GM23338 (cell line): ENCODE measurements around the gene TCFL5. TPM values are rescaled to one million over a fixed set of nuclear protein-coding genes. Genes with fewer than 3 reads are reported as not detected.

ENCODE experiments used
- ATAC-seq: fragments of 200-7000 bp; cut with Tn5 transposase; 3 replicates; pipeline ENCODE4 v1.9.1; 2020
- DNase-seq: peaks from one replicate; pipeline ENCODE4 v3.0.0-alpha.2; 2015; ENCODE audit warnings: low spot score
- H2AFZ ChIP-seq: fragments of 200-600 bp; sonication (generic); 2 replicates; pipeline ENCODE4 v1.8.0; 2016; ENCODE audit warnings: antibody characterized with exemption, mild to moderate bottlenecking, moderate library complexity
- H3F3A ChIP-seq: fragments of 200-600 bp; sonication (generic); replicated peaks from 2 replicates; pipeline ENCODE4 v1.8.0; 2017; ENCODE audit warnings: antibody characterized with exemption, mixed run types, low read depth
- H3K27ac ChIP-seq: fragments of 200-600 bp; sonication (generic); 2 replicates; pipeline ENCODE4 v1.6.1; 2016; ENCODE audit warnings: low read depth
- H3K27me3 ChIP-seq: fragments of 200-600 bp; sonication (generic); 2 replicates; pipeline ENCODE4 v1.8.0; 2016; ENCODE audit warnings: mild to moderate bottlenecking, mixed run types, moderate library complexity; ENCODE audit not compliant: insufficient read depth
- H3K36me3 ChIP-seq: fragments of 200-600 bp; sonication (generic); 2 replicates; pipeline ENCODE4 v1.8.0; 2016; ENCODE audit warnings: mild to moderate bottlenecking; ENCODE audit not compliant: insufficient read depth
- H3K4me1 ChIP-seq: fragments of 200-600 bp; sonication (generic); 2 replicates; pipeline ENCODE4 v1.8.0; 2016; ENCODE audit warnings: mild to moderate bottlenecking, moderate library complexity; ENCODE audit not compliant: insufficient read depth
- H3K4me2 ChIP-seq: fragments of 200-600 bp; sonication (generic); 2 replicates; pipeline ENCODE4 v1.7.1; 2017; ENCODE audit warnings: mixed run types
- H3K4me3 ChIP-seq: fragments of 200-600 bp; sonication (generic); 2 replicates; pipeline ENCODE4 v1.6.1; 2016; ENCODE audit warnings: mixed run types
- H3K79me2 ChIP-seq: fragments of 200-600 bp; sonication (generic); replicated peaks from 2 replicates; pipeline ENCODE4 v1.8.0; 2017; ENCODE audit warnings: mild to moderate bottlenecking; ENCODE audit not compliant: insufficient read depth
- H3K9me2 ChIP-seq: fragments of 200-600 bp; sonication (generic); 2 replicates; pipeline ENCODE4 v1.8.0; 2017; ENCODE audit not compliant: insufficient read depth
- H4K20me1 ChIP-seq: fragments of 200-600 bp; sonication (generic); replicated peaks from 2 replicates; pipeline ENCODE4 v1.8.0; 2017; ENCODE audit warnings: mild to moderate bottlenecking; ENCODE audit not compliant: insufficient read depth
- H3K27ac Mint-ChIP-seq: 2 replicates; pipeline ENCODE4 v1.8.0; 2020; ENCODE audit warnings: inconsistent platforms, mild to moderate bottlenecking, moderate library complexity, mixed read lengths
- H3K27me3 Mint-ChIP-seq: 3 replicates; pipeline ENCODE4 v1.8.0; 2022; ENCODE audit warnings: low read depth, mild to moderate bottlenecking, moderate library complexity, mixed read lengths, inconsistent platforms; ENCODE audit not compliant: insufficient read depth, poor library complexity
- H3K36me3 Mint-ChIP-seq: 3 replicates; pipeline ENCODE4 v1.8.0; 2021; ENCODE audit warnings: low read depth, mild to moderate bottlenecking, inconsistent platforms, moderate library complexity, mixed read lengths
- H3K4me1 Mint-ChIP-seq: 3 replicates; pipeline ENCODE4 v1.8.0; 2020; ENCODE audit warnings: mild to moderate bottlenecking, inconsistent platforms, mixed read lengths
- H3K4me3 Mint-ChIP-seq: 3 replicates; pipeline ENCODE4 v1.8.0; 2021; ENCODE audit warnings: moderate library complexity, mild to moderate bottlenecking, inconsistent platforms, mixed read lengths
- H3K9me3 Mint-ChIP-seq: 3 replicates; pipeline ENCODE4 v1.8.0; 2020; ENCODE audit warnings: moderate library complexity, mild to moderate bottlenecking, inconsistent platforms, mixed read lengths
- CREB1 ChIP-seq: fragments of 250-450 bp; sonication (Bioruptor Pico); IDR thresholded peaks from 2 replicates; pipeline ENCODE4 v1.5.0; 2020; ENCODE audit warnings: low read depth, mild to moderate bottlenecking, moderate library complexity
- ETS1 ChIP-seq: IDR thresholded peaks from 2 replicates; pipeline ENCODE4 v1.6.1; 2016; ENCODE audit warnings: antibody characterized with exemption
- EZH2 ChIP-seq: fragments of 200-600 bp; sonication (generic); IDR thresholded peaks from one replicate; pipeline ENCODE4 v1.8.0; 2017; ENCODE audit warnings: antibody characterized with exemption, mild to moderate bottlenecking, low read depth; ENCODE audit not compliant: unreplicated experiment
- EZH2phosphoT487 ChIP-seq: fragments of 200-600 bp; sonication (generic); IDR thresholded peaks from one replicate; pipeline ENCODE4 v1.8.1; 2018; ENCODE audit warnings: antibody characterized with exemption; ENCODE audit not compliant: unreplicated experiment
- JUNB ChIP-seq: IDR thresholded peaks from one replicate; pipeline ENCODE4 v1.6.1; 2016; ENCODE audit warnings: antibody characterized with exemption; ENCODE audit not compliant: unreplicated experiment
- NANOG ChIP-seq: IDR thresholded peaks from 2 replicates; pipeline ENCODE4 v1.6.1; 2016; ENCODE audit warnings: antibody characterized with exemption, borderline replicate concordance
- POLR2AphosphoS5 ChIP-seq: IDR thresholded peaks from 2 replicates; pipeline ENCODE4 v1.6.1; 2016; ENCODE audit warnings: antibody characterized with exemption, low read depth
- REST ChIP-seq: IDR thresholded peaks from one replicate; pipeline ENCODE4 v1.6.1; 2018; ENCODE audit warnings: antibody characterized with exemption; ENCODE audit not compliant: unreplicated experiment
- STAT1 ChIP-seq: IDR thresholded peaks from one replicate; pipeline ENCODE4 v1.6.1; 2016; ENCODE audit warnings: antibody characterized with exemption; ENCODE audit not compliant: unreplicated experiment
- ZNF114 ChIP-seq: fragments of 250-450 bp; sonication (Bioruptor Pico); IDR thresholded peaks from 2 replicates; pipeline ENCODE4 v1.5.0; 2020; ENCODE audit warnings: mild to moderate bottlenecking, moderate library complexity
- ZNF331 ChIP-seq: fragments of 250-450 bp; sonication (Bioruptor Pico); IDR thresholded peaks from 2 replicates; pipeline ENCODE4 v1.5.0; 2020; ENCODE audit warnings: low read depth, mild to moderate bottlenecking, moderate library complexity
- ZNF462 ChIP-seq: fragments of 250-450 bp; sonication (Bioruptor Pico); IDR thresholded peaks from 2 replicates; pipeline ENCODE4 v1.5.0; 2020; ENCODE audit warnings: mild to moderate bottlenecking, moderate library complexity
- polyA plus RNA-seq: library from polyadenylated mRNA; unstranded; fragments of >200 nt; fragmentation: Nextera tagmentation; extraction: Ambion mirVana; gene quantifications from 2 replicates; pipeline ENCODE4 v1.2.1, GENCODE V29; 2016
- total RNA-seq: library from RNA; depleted of rRNA; stranded (reverse); fragments of >200 nt; shearing (Covaris generic); gene quantifications from 2 replicates; pipeline ENCODE4 v1.2.3, GENCODE V29; 2014
- TF ChIP-seq, protein P1 (sequence below), 2 experiments: fragments of 200-600 bp in 1 of 2; sonication (generic) in 1 of 2; conservative IDR thresholded peaks; 2 replicates each; pipeline versions ENCODE4 v1.5.1 to v1.6.1; 2016 to 2017; ENCODE audit warnings: antibody characterized with exemption in 2 of 2, low read depth in 2 of 2, mild to moderate bottlenecking in 2 of 2, moderate library complexity in 1 of 2

TCFL5 gene
- total and polyA plus RNA-seq, 2 experiments from 2014 or later, result 5.8 to 19.3 TPM

DNA sequence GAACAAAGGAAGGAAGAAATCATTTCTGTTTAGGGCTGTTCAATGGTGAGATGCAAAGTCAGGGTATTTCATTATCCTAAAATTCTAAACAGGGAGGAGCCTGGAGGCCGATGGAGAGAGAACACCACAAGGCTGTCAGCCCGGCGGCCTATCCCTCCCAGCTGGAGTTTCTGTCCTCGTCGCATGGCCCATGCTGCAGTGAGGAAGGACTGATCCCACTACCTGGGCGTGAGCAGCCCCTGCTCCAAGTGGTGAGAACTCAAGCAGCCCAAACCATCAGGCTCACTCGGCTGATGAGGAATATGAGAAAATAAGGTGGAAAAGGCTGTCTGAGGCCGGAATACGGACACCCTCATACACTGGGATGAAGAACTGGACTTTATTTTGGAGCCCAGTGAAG, 33.9 kb upstream of the TCFL5 start:
- TF ChIP-seq ZNF114 (CRISPR knock-in tag) (no peak), ZNF331 (CRISPR knock-in tag) (no peak), REST (no peak), EZH2 (no peak), ZNF462 (CRISPR knock-in tag) (no peak), NANOG (no peak), STAT1 (no peak), POLR2AphosphoS5 (no peak), JUNB (no peak), ETS1 (no peak), EZH2phosphoT487 (no peak), CREB1 (CRISPR knock-in tag) (no peak)
- TF ChIP-seq, protein P1, sequence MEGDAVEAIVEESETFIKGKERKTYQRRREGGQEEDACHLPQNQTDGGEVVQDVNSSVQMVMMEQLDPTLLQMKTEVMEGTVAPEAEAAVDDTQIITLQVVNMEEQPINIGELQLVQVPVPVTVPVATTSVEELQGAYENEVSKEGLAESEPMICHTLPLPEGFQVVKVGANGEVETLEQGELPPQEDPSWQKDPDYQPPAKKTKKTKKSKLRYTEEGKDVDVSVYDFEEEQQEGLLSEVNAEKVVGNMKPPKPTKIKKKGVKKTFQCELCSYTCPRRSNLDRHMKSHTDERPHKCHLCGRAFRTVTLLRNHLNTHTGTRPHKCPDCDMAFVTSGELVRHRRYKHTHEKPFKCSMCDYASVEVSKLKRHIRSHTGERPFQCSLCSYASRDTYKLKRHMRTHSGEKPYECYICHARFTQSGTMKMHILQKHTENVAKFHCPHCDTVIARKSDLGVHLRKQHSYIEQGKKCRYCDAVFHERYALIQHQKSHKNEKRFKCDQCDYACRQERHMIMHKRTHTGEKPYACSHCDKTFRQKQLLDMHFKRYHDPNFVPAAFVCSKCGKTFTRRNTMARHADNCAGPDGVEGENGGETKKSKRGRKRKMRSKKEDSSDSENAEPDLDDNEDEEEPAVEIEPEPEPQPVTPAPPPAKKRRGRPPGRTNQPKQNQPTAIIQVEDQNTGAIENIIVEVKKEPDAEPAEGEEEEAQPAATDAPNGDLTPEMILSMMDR (conservative IDR thresholded peaks at IDR 0.05; ENCODE audit: low read depth in 2 of 2), result no peak
- H3K9me2 ChIP-seq, result no peaks in the 10 kb centered on the region
- peaks cover 31% of the 10 kb centered on the region for H3K4me1 Mint-ChIP-seq
- peaks cover 60% of the 10 kb centered on the region for H3K36me3 ChIP-seq
- peaks cover 28% of the 10 kb centered on the region for H3K27me3 Mint-ChIP-seq
- H3K9me3 Mint-ChIP-seq, result no peaks in the 10 kb centered on the region; the same call in 2 of the 3 replicates
- no peak overlapping the region for H3K4me3 ChIP-seq
- H2AFZ ChIP-seq, result no peak overlapping the region
- peaks cover 60% of the 10 kb centered on the region for H3K36me3 Mint-ChIP-seq
- peaks cover 66% of the 10 kb centered on the region for H3F3A ChIP-seq
- H3K27ac Mint-ChIP-seq, result peak overlapping the region; percentile 82
- DNase-seq (no peak), ATAC-seq (no peak)
- peaks cover 19% of the 10 kb centered on the region for H3K4me1 ChIP-seq
- H3K27ac ChIP-seq, result peak overlapping the region; percentile 50; the same call in 1 of the 2 replicates
- H3K4me3 Mint-ChIP-seq, result no peak overlapping the region
- H4K20me1 ChIP-seq, result peaks cover 38% of the 10 kb centered on the region
- no peaks in the 10 kb centered on the region for H3K79me2 ChIP-seq
- no peaks in the 10 kb centered on the region for H3K27me3 ChIP-seq
- H3K4me2 ChIP-seq, result no peak overlapping the region
